ENCODE results near the gene CLCN7.

CLCN7 gene

GRCh38 chr16:1395444-1396031, 79.3 kb downstream of the CLCN7 start:
- DNase-seq, result no peak

All from NCI-H2029 (cell line).